LNCAP (cell line): ENCODE results near the gene OLFML2B.

Experiments used
- TF ChIP-seq, protein P1 (sequence below): fragments of 450-650 bp; IDR thresholded peaks from 2 replicates; pipeline ENCODE4 v1.5.1; 2017; ENCODE audit warnings: mild to moderate bottlenecking

Gene OLFML2B

DNA sequence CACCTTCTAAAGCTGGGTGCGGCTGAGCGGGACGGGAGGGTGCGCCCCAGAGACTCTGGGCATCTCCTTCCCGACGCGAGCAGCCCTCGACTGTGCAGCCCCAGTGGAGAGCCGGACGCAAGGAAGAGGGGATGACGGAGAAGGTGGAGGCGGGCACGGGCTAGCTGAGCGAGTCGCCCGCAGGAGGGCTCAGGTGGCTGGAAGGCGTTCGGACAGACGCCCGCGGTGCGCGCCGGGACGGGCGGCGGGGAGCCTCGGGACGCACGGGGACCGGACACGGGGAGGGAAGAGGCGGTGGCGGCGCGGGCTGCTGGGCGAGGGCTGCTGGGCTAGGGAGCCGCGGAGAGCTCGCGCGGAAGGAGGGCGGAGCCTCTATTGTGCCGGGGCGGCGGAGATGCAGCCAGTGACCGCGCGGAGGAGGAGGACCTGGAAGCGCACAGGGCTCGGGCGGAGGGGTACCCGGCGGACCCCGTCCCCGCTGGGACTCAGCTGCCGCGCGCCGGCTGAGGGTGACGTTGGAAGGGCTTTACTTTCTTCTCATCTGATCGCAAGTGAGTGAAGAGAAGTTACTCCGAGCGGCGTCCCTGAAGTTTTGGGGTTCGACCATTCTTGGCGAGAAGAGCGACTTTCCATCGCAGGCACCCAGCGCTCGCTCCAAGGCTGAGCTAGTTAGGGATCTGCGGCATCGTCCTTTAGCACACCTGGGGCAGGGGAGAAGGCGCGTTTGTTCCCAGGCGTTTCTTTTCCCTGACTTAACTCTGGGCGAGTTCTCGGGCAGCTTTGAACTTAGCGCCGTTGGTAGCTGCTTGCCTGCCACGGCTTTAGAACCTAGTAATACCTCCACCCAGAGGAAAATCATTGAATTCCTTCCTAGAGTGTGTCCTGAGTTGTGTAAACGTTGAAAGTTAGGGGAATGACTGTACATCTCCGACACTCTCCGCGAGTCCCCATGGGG, at the start of gene OLFML2B:
Gene OLFML2B, minus strand, starts transcription at position 323 of the 955 bp plus-strand sequence. CDS start 439 bp downstream, outside the sequence.
- TF ChIP-seq, protein P1, sequence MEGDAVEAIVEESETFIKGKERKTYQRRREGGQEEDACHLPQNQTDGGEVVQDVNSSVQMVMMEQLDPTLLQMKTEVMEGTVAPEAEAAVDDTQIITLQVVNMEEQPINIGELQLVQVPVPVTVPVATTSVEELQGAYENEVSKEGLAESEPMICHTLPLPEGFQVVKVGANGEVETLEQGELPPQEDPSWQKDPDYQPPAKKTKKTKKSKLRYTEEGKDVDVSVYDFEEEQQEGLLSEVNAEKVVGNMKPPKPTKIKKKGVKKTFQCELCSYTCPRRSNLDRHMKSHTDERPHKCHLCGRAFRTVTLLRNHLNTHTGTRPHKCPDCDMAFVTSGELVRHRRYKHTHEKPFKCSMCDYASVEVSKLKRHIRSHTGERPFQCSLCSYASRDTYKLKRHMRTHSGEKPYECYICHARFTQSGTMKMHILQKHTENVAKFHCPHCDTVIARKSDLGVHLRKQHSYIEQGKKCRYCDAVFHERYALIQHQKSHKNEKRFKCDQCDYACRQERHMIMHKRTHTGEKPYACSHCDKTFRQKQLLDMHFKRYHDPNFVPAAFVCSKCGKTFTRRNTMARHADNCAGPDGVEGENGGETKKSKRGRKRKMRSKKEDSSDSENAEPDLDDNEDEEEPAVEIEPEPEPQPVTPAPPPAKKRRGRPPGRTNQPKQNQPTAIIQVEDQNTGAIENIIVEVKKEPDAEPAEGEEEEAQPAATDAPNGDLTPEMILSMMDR: no peak; the same call in 1 of the 2 replicates

DNA sequence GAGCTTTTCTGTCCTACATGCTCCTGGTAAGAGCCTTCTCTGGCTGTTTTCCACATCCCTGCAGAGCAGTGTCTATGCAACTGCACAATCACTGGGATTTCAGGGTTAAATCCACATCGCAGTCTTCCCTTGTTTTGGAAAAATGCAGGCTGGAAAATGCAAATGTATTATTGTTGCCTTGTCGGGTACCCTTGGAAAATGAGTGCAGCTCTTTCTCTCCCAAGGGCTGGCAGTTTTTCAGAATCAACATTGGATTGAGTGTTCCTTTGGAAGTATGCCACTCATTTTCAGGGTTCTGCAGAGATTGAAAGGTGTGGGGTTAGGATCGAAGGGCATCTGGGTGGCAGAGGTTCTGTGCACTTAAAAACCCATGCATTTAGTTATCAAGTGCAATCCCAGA, 49.1 kb upstream of the OLFML2B start:
- TF ChIP-seq, protein P1: no peak

DNA sequence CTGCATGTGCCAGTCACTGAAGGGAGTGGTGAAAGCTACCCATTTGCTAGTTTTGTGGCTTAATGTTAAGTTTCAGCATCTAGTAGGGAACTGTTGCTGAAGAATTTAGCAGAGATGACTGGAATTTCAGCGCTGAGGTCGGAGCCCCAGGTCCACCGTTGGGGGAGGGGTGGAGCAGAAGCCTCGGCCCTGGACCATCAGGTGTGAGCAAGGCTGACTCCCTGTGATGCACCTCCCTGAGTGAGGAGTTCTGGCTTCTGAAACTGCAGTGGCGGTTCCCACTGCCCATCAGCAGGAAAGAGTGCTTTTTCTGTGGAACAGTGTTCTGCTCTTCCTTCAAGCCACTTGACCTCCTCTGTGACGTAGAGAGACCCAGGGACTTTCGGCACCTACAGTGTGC, 47.2 kb upstream of the OLFML2B start:
- TF ChIP-seq, protein P1: no peak

DNA sequence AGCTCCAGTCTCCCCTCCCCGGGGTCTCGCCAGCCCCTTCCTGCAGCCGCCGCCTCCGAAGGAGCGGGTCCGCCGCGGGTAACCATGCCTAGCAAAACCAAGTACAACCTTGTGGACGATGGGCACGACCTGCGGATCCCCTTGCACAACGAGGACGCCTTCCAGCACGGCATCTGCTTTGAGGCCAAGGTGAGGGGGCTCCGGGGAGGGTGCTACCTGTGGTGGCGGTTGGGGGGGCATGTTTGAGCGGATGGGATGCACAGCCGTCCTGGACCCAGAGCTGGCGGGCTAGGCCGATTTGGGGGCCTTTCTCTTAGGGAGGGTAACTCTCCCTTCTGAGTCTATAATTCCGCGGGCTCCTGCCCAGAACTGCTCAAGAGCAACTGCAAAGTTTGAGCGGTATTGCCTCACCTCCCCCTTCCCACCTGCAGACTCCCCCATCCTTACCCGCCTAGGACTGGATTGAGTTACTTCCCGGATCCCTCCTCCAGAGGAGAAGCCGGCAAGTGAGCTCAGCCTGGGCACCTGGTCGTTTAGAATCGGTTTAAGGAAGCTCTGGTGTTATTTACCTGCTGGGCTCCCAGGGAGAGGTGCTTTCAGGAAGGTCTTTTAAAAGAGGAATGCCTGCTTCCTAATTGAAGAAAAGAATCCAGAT, 46.6 kb upstream of the OLFML2B start:
- TF ChIP-seq, protein P1: no peak

DNA sequence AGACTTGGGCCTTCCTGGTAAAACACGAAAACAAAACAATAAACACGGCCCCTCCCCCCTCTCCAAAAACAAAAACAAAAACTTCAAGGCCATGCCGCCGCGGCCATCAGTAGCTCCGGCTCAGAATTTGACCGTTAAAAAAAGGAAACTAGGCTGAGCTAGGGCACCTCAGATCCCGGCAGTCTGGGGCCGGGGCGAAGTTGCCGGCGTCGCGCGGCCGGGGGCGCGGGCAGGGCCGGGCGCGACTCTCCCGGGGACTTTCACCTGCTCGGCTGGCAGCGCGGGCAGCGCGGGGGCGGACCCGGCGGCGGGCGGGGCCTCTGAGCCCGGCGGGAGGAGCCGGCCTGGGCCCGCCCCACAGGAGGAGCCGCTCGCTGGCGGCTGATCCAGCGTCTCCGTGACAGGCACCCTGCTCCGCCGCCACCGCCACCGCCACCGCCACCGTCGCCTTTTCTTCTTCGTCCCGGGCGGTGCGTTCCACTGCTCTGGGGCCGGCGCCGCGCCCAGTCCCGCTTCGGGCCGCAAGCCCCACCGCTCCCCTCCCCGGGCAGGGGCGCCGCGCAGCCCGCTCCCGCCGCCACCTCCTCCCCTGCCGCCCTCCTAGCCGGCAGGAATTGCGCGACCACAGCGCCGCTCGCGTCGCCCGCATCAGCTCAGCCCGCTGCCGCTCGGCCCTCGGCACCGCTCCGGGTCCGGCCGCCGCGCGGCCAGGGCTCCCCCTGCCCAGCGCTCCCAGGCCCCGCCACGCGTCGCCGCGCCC, 45.8 kb upstream of the OLFML2B start, which contains the start of gene NOS1AP:
Gene NOS1AP, plus strand, starts transcription at position 358 of the 760 bp plus-strand sequence. CDS start 487 bp downstream, outside the sequence.
- TF ChIP-seq, protein P1: peak; percentile 37; the same call in 1 of the 2 replicates

DNA sequence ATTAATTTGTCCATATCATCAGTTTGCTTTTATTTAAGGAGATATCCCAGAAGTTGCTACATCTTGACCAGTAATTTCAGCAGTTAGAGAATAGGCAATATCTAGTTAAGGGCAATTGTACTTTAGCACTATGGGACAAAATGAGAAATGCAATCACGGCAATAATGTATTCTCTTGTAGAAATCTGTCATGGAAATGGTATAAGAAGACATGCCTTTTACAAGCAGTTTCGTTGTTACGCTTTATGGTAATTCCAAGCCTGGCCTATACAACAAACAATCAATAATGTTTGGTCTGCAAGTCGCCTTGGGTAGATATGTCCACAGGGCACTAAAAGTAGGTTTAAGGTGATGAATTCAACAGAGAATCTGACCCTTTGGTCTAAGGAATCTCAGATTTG, 44.6 kb upstream of the OLFML2B start:
- TF ChIP-seq, protein P1: no peak

DNA sequence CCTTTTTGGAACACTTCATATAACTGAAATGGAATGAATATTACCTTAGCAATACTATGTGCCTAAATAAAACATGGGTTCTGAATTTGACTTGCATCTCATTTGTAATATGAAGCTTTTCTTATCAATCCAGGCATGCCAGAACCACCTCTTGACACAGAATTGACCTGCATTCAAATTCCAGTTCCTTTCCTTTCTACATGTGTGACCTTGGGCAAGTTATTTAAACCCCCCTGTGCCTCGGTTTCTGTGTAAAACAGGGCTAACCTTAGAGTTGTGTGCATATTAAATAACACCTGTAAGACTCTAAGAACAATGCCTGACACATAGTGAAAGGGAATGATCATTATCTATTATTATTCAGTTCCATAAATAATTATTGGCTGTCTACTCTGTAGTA, 43.8 kb upstream of the OLFML2B start:
- TF ChIP-seq, protein P1: no peak
